ENCODE results near the gene CD83.

CD83 gene

DNA sequence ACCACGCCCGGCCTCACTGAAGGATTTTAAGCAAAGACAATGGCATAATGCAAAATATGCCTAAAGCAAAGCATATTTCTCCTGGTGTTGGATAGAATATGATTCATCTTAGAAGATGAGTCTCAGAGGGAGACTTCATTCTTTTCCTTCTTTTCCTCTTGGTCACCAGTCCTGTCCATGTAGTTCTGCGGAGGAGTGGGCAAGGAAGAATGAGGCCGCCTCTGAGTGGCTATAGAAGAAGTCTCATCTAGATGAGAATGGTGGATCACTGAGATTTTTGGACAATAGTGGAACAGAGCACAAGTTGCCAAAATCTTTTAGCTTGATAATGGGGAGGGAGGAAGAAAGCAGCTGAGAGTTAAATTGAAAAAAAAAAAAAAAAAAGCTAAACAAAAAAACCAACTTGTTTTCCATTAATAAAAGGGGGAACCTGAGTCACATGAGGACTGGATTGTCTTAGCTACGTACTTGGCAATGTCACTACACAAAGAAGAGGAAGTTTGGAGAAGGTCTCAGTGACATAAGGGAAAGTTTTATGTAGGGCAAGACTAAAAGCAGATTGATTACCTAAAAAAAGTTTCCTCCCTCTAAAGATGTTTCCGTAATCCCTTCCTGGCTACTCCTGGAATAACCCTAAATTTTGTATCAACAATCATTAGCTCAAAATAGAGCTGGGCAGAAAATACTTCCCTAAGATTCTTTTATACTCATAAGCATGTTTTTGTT, 6.0 kb downstream of the CD83 start:
- H3K4me1 Mint-ChIP-seq = peaks cover 21% of the 10 kb centered on the region
- peaks cover 8% of the 10 kb centered on the region for H3K27me3 Mint-ChIP-seq (ENCODE audit: low read depth)
- H3K9me3 Mint-ChIP-seq = no peaks in the 10 kb centered on the region
- no peak overlapping the region for H3K4me3 Mint-ChIP-seq
- H3K36me3 Mint-ChIP-seq (ENCODE audit: low read depth) = no peaks in the 10 kb centered on the region
- H3K27ac Mint-ChIP-seq = no peak overlapping the region
- TF ChIP-seq, protein P1, sequence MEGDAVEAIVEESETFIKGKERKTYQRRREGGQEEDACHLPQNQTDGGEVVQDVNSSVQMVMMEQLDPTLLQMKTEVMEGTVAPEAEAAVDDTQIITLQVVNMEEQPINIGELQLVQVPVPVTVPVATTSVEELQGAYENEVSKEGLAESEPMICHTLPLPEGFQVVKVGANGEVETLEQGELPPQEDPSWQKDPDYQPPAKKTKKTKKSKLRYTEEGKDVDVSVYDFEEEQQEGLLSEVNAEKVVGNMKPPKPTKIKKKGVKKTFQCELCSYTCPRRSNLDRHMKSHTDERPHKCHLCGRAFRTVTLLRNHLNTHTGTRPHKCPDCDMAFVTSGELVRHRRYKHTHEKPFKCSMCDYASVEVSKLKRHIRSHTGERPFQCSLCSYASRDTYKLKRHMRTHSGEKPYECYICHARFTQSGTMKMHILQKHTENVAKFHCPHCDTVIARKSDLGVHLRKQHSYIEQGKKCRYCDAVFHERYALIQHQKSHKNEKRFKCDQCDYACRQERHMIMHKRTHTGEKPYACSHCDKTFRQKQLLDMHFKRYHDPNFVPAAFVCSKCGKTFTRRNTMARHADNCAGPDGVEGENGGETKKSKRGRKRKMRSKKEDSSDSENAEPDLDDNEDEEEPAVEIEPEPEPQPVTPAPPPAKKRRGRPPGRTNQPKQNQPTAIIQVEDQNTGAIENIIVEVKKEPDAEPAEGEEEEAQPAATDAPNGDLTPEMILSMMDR (IDR thresholded peaks at IDR 0.05; ENCODE audit: unreplicated experiment in 3 of 3) = no peak

DNA sequence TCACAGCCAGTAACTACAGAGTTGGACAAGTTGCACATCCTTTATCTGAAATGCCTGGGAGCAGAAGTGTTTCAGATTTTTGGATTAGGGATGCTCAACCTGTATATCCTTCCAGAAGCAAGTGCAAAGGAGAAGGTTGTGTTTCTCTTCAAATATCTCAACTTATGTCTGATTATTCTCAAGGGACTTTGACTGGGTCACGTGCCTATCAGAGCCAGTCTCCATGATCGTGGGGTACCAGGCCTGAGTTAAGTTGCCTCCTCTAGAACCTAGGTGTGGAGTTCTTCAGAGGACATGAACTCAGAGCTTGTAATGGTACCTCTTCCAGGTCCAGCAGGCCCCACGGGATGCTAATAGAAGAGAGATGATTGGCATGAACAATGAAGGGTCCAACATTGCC, 7.8 kb downstream of the CD83 start:
- Mint-ChIP-seq H3K4me3 (no peak overlapping the region), H3K27ac (no peak overlapping the region), H3K36me3 (ENCODE audit: low read depth) (no peaks in the 10 kb centered on the region), H3K9me3 (no peaks in the 10 kb centered on the region), H3K4me1 (peaks cover 33% of the 10 kb centered on the region), H3K27me3 (ENCODE audit: low read depth) (peaks cover 8% of the 10 kb centered on the region)
- TF ChIP-seq, protein P1 (IDR thresholded peaks at IDR 0.05; ENCODE audit: unreplicated experiment in 3 of 3) = no peak

DNA sequence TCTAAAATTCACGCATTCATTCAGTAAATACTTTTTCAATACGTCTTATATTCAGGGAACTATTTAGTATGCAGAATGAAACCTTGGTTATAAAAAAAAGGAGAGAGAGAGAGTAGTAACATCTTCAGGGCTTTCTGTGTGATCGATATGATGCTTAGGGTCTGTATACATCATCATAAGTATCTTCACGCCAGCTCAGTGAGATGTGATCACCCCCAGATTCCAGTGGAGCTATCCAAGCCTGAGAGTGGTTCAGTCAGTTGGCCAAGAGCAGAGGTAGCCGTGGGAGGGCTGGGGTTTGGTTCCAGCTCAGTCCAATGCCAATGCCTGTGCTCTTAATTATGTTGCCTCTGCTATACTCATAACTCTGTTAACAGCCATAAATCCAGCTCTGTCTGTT, 8.6 kb downstream of the CD83 start:
- no peaks in the 10 kb centered on the region for H3K36me3 Mint-ChIP-seq (ENCODE audit: low read depth)
- H3K4me1 Mint-ChIP-seq = peaks cover 40% of the 10 kb centered on the region
- TF ChIP-seq, protein P1 (IDR thresholded peaks at IDR 0.05; ENCODE audit: unreplicated experiment in 3 of 3) = no peak

DNA sequence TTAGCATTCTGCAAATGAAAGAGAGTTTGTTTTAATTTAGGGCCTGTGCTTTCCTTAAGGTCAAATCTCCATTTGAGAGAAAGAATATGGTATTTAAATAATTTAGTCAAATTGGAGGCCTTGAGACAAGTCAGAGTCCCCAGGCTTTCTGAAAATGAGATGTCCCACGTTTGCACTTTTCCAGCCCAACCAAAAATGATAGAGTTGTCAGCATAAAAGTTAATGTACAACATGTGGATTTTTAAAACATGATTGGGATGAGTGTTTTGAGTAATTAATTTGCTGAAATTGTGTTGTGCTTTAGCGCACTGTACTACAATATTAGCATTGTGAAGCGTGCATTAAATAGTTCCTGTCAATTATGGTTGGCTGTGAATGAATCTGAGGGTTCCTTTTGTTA, 10.0 kb downstream of the CD83 start:
- H3K4me3 Mint-ChIP-seq = no peak overlapping the region
- no peak overlapping the region for H3K27ac Mint-ChIP-seq
- H3K4me1 Mint-ChIP-seq = peaks cover 42% of the 10 kb centered on the region
- peaks cover 7% of the 10 kb centered on the region for H3K27me3 Mint-ChIP-seq (ENCODE audit: low read depth)
- TF ChIP-seq, protein P1 (IDR thresholded peaks at IDR 0.05; ENCODE audit: unreplicated experiment in 3 of 3) = no peak
- no peaks in the 10 kb centered on the region for H3K9me3 Mint-ChIP-seq
- no peaks in the 10 kb centered on the region for H3K36me3 Mint-ChIP-seq (ENCODE audit: low read depth)

More for the DNA sequence above, 8.6 kb downstream of the CD83 start:
- Mint-ChIP-seq H3K9me3 (no peaks in the 10 kb centered on the region), H3K27me3 (ENCODE audit: low read depth) (peaks cover 4% of the 10 kb centered on the region), H3K27ac (no peak overlapping the region), H3K4me3 (no peak overlapping the region)

DNA sequence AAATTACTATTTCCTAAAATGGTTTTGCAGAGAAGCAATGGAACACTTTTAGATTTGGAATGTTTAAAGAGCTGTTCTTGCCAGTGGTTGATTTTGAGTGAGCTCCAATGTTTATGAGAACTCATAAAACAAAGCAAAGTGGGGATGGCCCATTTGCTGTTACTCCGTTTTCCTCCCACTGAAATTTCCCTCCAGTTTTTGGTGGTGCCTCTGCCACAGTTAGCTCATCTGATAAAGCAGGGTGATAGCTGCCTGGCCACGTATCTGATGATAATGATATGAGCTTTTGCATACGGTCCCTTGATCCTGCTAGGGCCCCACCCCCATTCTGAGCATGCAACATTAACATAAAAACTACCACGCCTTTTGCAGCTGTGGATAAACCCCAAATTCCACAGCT, 10.4 kb downstream of the CD83 start:
- Mint-ChIP-seq H3K27ac (peak overlapping the region; percentile 26 to 56 (median 29)), H3K4me3 (no peak overlapping the region), H3K4me1 (peaks cover 42% of the 10 kb centered on the region), H3K27me3 (ENCODE audit: low read depth) (peaks cover 11% of the 10 kb centered on the region), H3K36me3 (ENCODE audit: low read depth) (no peaks in the 10 kb centered on the region), H3K9me3 (no peaks in the 10 kb centered on the region)
- TF ChIP-seq, protein P1 (IDR thresholded peaks at IDR 0.05; ENCODE audit: unreplicated experiment in 3 of 3) = no peak

DNA sequence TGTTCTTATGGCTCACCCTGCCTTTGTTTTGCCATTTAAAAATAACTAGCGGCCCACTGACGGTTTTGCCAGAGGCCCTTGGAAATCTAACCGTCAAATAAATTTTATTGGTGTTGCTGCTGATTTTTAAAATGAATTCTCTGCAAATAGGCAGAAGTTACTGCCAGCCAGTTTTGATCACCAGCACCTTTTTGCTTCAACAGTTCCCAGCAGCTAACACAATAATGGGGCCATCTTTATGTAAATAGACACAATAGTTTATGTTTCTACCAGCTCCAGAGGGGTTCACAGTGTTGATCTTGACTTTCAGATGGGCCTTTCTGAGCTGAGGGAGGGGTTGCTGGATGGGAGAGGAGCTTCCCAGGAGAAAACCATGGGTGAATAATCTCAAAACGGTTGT, 11.2 kb downstream of the CD83 start:
- H3K27ac Mint-ChIP-seq = peak overlapping the region; percentile 29 to 57 (median 56)
- no peak overlapping the region for H3K4me3 Mint-ChIP-seq
- peaks cover 12% of the 10 kb centered on the region for H3K27me3 Mint-ChIP-seq (ENCODE audit: low read depth)
- H3K9me3 Mint-ChIP-seq = no peaks in the 10 kb centered on the region
- TF ChIP-seq, protein P1 (IDR thresholded peaks at IDR 0.05; ENCODE audit: unreplicated experiment in 3 of 3) = no peak
- H3K4me1 Mint-ChIP-seq = peaks cover 46% of the 10 kb centered on the region
- H3K36me3 Mint-ChIP-seq (ENCODE audit: low read depth) = no peaks in the 10 kb centered on the region
